Retinal pigment epithelial cell (primary cell): Measurements from ENCODE around the gene OR1I1.

ENCODE experiments used
- DNase-seq: peaks from one replicate; pipeline ENCODE4 v3.0.0-alpha.2; 2010; ENCODE audit warnings: low read depth
- H3K4me3 ChIP-seq: 2 replicates; pipeline ENCODE4 v1.5.1; 2011; ENCODE audit warnings: mild to moderate bottlenecking, low read length, control low read depth, moderate library complexity
- CTCF ChIP-seq: conservative IDR thresholded peaks from 2 replicates; pipeline ENCODE4 v1.5.1; 2011; ENCODE audit warnings: low read depth, low read length, control low read depth, inconsistent platforms

The OR1I1 gene

GRCh38 chr19:15124572-15125231 is 42.7 kb downstream of the OR1I1 start:
- no peak for DNase-seq
- no peak for TF ChIP-seq CTCF
- peak overlapping the region; percentile 81 for H3K4me3 ChIP-seq

GRCh38 chr19:15125232-15126067 is 43.4 kb downstream of the OR1I1 start:
- H3K4me3 ChIP-seq, result peak overlapping the region; percentile 81
- peak; percentile 92 for DNase-seq
- TF ChIP-seq CTCF, result no peak

- no peak for TF ChIP-seq CTCF
- H3K4me3 ChIP-seq, result peak overlapping the region; percentile 41
- DNase-seq, result no peak
Measured at GRCh38 chr19:15126131-15126910, 44.3 kb downstream of the OR1I1 start.

GRCh38 chr19:15128162-15128770 is 46.3 kb downstream of the OR1I1 start:
- H3K4me3 ChIP-seq, result no peak overlapping the region
- no peak for DNase-seq
- no peak for TF ChIP-seq CTCF

- TF ChIP-seq CTCF, result no peak
- no peak overlapping the region for H3K4me3 ChIP-seq
- no peak for DNase-seq
Measured at GRCh38 chr19:15129856-15130585, 48.0 kb downstream of the OR1I1 start.

GRCh38 chr19:15136234-15136954 is 54.4 kb downstream of the OR1I1 start:
- TF ChIP-seq CTCF, result no peak
- no peak for DNase-seq

More at GRCh38 chr19:15136234-15136954, 54.4 kb downstream of the OR1I1 start:
- H3K4me3 ChIP-seq, result no peak overlapping the region
